MCF 10A (cell line): ENCODE results near the gene CCR7. TPM values are rescaled to one million over a fixed set of nuclear protein-coding genes. Genes with fewer than 3 reads are reported as not detected.

ENCODE experiments used
- BruUV-seq: library from RNA; stranded (reverse); fragments of 400-500 nt; replicated peaks from 2 replicates; lab custom pipeline; 2021; lab: Mats Ljungman, UMichigan
- CTCF ChIA-PET: fragments of 300-600 bp; sonication (Branson Sonifier 250); formaldehyde crosslinking; extraction: SDS; loops from one replicate; lab custom pipeline; 2021; ENCODE audit warnings: antibody characterized with exemption, inconsistent platforms; lab: Yijun Ruan, JAX
- POLR2A ChIA-PET: fragments of 300-600, 350-650 bp; sonication (Branson Sonifier 250); formaldehyde crosslinking; extraction: SDS; loops from one replicate; lab custom pipeline; 2020; ENCODE audit warnings: antibody characterized with exemption, inconsistent platforms; lab: Yijun Ruan, JAX
- DNase-seq: peaks from one replicate; pipeline ENCODE4 v3.0.0-alpha.2; 2018; ENCODE audit not compliant: unreplicated experiment
- H3K27ac Mint-ChIP-seq: one replicate; pipeline ENCODE4 v1.8.0; 2022; ENCODE audit warnings: mild to moderate bottlenecking, low read depth, mixed read lengths; ENCODE audit not compliant: unreplicated experiment
- H3K27me3 Mint-ChIP-seq: one replicate; pipeline ENCODE4 v1.8.0; 2022; ENCODE audit warnings: mixed read lengths; ENCODE audit not compliant: insufficient read depth, unreplicated experiment
- H3K36me3 Mint-ChIP-seq: one replicate; pipeline ENCODE4 v1.8.0; 2022; ENCODE audit warnings: mild to moderate bottlenecking, moderate library complexity, mixed read lengths; ENCODE audit not compliant: insufficient read depth, unreplicated experiment
- H3K4me1 Mint-ChIP-seq: one replicate; pipeline ENCODE4 v1.8.0; 2022; ENCODE audit warnings: mixed read lengths; ENCODE audit not compliant: insufficient read depth, unreplicated experiment
- H3K4me3 Mint-ChIP-seq: one replicate; pipeline ENCODE4 v1.8.0; 2022; ENCODE audit warnings: mild to moderate bottlenecking, moderate library complexity, mixed read lengths; ENCODE audit not compliant: unreplicated experiment
- H3K9me3 Mint-ChIP-seq: one replicate; pipeline ENCODE4 v1.8.0; 2022; ENCODE audit warnings: mixed read lengths; ENCODE audit not compliant: unreplicated experiment
- CTCF ChIP-seq: fragments of 200-600 bp; IDR thresholded peaks from one replicate; pipeline ENCODE4 v1.8.0; 2022; ENCODE audit warnings: antibody characterized with exemption, mild to moderate bottlenecking; ENCODE audit not compliant: unreplicated experiment
- intact Hi-C: fragments of 100-400 bp; cut with micrococcal nuclease; formaldehyde crosslinking; loops from 2 replicates; pipeline ENCODE4 v1.14.1; 2022
- total RNA-seq: library from RNA; stranded (reverse); gene quantifications from 2 replicates; pipeline ENCODE4 v1.2.3, GENCODE V29; 2022

The CCR7 gene
- total RNA-seq, 1 experiment from 2014 or later, result not detected

DNA sequence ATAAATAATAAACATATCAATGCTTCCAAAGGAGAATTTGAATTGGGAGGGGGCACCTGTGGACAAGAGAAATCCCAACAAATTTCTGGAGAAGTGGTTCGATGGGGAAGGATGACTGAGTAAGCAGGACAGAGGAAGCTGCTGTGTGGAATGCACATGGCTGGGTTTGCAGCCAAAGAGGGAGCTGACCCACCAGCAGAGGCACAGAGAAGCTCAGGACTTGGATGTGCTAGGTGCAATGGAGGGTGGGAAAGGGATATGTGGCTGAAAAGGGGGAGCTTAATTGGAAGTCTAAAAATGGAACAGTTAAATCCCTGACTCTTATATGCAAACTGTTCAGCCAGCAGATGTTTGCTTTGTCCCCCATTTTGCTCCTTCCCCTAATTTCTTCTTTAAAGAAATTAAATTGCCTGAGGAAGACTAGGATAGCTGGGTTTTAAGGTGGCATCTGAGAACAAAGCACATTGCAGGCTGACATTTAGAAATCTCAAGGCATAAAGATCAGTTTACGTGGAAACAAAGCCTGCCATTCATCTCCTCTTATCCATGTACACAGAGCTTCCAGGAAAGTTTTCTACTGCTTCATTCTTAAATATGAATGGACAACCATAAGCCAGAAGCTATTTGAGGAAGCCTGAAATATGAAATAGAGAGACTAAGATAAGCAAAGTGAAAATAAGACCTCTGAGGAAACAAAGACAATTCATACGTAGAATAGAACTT is 40.9 kb downstream of the CCR7 start:
- Mint-ChIP-seq H3K36me3 (peaks cover 12% of the 10 kb centered on the region), H3K4me1 (peaks cover 37% of the 10 kb centered on the region), H3K9me3 (peaks cover 7% of the 10 kb centered on the region), H3K27me3 (no peaks in the 10 kb centered on the region), H3K4me3 (no peak overlapping the region), H3K27ac (no peak overlapping the region)
- POLR2A ChIA-PET, result interaction anchor here (0.7 to 15.6 kb wide), 11 partner anchors 8 to 215 kb away, joined by 3 to 614 read pairs (median 21); partner anchors contain the start of genes RARA and TNS4
- DNase-seq, result no peak
- intact Hi-C loops, result no loop called here
- CTCF ChIA-PET, result interaction anchor here (0.6 to 4.7 kb wide), 3 partner anchors 10 to 1125 kb away, joined by 3 to 34 read pairs (median 3); no protein-coding TSS in a partner anchor
- no TSS peak for BruUV-seq
- TF ChIP-seq CTCF, result no peak

DNA sequence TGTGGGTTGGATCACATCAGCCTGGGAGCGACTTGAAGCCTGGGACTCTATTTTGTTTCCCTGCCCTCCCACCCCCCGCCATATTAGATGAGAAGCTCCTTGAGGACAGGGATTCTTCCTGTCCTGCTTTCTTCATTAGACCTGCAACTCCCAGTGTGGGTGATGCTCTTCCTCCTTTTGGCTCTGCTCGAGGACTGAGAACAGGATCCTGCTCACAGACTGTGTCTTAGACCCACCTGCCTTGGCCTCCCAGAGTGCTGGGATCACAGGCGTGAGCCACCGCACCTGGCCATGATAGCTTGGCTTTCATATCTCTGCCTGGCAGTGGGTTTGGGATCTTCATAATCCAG is 42.3 kb downstream of the CCR7 start:
- ChIA-PET POLR2A (interaction anchor here (0.6 to 15.6 kb wide), 13 partner anchors 10 to 49 kb away, joined by 3 to 614 read pairs (median 11); partner anchors contain the start of gene TNS4), CTCF (interaction anchor here (0.7 to 4.7 kb wide), 13 partner anchors 11 to 233 kb away, joined by 3 to 34 read pairs (median 3); partner anchors contain the start of gene TNS4)
- Mint-ChIP-seq H3K27ac (peak overlapping the region; percentile 99), H3K27me3 (no peaks in the 10 kb centered on the region), H3K4me1 (peaks cover 51% of the 10 kb centered on the region), H3K4me3 (peak overlapping the region; percentile 50), H3K36me3 (peaks cover 12% of the 10 kb centered on the region), H3K9me3 (peaks cover 7% of the 10 kb centered on the region)
- no peak for TF ChIP-seq CTCF
- no peak for DNase-seq
- no TSS peak for BruUV-seq
- intact Hi-C loops, result no loop called here

- H3K27me3 Mint-ChIP-seq, result no peaks in the 10 kb centered on the region
- peaks cover 57% of the 10 kb centered on the region for H3K4me1 Mint-ChIP-seq
- TSS peak; percentile 45 for BruUV-seq
- H3K36me3 Mint-ChIP-seq, result peaks cover 12% of the 10 kb centered on the region
- peak overlapping the region; percentile 99 for H3K27ac Mint-ChIP-seq
- POLR2A ChIA-PET, result interaction anchor here (0.6 to 15.6 kb wide), 13 partner anchors 10 to 1307 kb away, joined by 3 to 614 read pairs (median 11); partner anchors contain the start of gene TNS4
- intact Hi-C loops, result no loop called here
- peak; percentile 53 for DNase-seq
- no peak for TF ChIP-seq CTCF
- H3K4me3 Mint-ChIP-seq, result peak overlapping the region; percentile 62
- CTCF ChIA-PET, result interaction anchor here (0.7 to 4.7 kb wide), 14 partner anchors 11 to 334 kb away, joined by 3 to 34 read pairs (median 3); partner anchors contain the start of gene TNS4
- peaks cover 7% of the 10 kb centered on the region for H3K9me3 Mint-ChIP-seq
Measured at GRCh38 chr17:40522250-40522960, 42.9 kb downstream of the CCR7 start.
